ENCODE data around the gene MFSD12. TPM values are rescaled to one million over a fixed set of nuclear protein-coding genes. Genes with fewer than 3 reads are reported as not detected.
A peak's percentile ranks its signal among the peaks of the same experiment; 100 is the strongest.

Gene MFSD12
- polyA plus RNA-seq, 1 donor from 2014 or later, result 38.5 TPM

DNA sequence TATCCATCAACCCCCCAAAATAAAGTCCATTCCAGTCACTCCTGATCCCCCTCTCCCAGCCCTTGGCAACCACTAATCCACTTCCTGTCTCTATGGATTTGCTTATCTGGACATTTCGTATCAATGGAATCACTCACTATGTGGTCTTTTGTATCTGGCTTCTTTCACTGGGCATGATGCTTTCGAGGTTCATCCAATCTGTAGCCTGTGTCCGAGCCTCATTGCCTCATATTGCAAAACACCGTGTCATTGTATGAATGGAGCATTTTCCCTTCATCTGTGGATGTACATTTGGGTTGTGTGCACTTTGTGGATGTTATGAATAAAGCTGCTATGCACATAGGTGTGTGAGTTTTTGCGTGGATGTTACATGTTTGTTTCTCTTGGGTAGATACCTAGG lies 52.7 kb downstream of the MFSD12 start:
- TF ChIP-seq, protein P1, sequence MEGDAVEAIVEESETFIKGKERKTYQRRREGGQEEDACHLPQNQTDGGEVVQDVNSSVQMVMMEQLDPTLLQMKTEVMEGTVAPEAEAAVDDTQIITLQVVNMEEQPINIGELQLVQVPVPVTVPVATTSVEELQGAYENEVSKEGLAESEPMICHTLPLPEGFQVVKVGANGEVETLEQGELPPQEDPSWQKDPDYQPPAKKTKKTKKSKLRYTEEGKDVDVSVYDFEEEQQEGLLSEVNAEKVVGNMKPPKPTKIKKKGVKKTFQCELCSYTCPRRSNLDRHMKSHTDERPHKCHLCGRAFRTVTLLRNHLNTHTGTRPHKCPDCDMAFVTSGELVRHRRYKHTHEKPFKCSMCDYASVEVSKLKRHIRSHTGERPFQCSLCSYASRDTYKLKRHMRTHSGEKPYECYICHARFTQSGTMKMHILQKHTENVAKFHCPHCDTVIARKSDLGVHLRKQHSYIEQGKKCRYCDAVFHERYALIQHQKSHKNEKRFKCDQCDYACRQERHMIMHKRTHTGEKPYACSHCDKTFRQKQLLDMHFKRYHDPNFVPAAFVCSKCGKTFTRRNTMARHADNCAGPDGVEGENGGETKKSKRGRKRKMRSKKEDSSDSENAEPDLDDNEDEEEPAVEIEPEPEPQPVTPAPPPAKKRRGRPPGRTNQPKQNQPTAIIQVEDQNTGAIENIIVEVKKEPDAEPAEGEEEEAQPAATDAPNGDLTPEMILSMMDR (IDR thresholded peaks at IDR 0.05; ENCODE audit: poor library complexity, severe bottlenecking), result no peak
- TF ChIP-seq, protein P2, sequence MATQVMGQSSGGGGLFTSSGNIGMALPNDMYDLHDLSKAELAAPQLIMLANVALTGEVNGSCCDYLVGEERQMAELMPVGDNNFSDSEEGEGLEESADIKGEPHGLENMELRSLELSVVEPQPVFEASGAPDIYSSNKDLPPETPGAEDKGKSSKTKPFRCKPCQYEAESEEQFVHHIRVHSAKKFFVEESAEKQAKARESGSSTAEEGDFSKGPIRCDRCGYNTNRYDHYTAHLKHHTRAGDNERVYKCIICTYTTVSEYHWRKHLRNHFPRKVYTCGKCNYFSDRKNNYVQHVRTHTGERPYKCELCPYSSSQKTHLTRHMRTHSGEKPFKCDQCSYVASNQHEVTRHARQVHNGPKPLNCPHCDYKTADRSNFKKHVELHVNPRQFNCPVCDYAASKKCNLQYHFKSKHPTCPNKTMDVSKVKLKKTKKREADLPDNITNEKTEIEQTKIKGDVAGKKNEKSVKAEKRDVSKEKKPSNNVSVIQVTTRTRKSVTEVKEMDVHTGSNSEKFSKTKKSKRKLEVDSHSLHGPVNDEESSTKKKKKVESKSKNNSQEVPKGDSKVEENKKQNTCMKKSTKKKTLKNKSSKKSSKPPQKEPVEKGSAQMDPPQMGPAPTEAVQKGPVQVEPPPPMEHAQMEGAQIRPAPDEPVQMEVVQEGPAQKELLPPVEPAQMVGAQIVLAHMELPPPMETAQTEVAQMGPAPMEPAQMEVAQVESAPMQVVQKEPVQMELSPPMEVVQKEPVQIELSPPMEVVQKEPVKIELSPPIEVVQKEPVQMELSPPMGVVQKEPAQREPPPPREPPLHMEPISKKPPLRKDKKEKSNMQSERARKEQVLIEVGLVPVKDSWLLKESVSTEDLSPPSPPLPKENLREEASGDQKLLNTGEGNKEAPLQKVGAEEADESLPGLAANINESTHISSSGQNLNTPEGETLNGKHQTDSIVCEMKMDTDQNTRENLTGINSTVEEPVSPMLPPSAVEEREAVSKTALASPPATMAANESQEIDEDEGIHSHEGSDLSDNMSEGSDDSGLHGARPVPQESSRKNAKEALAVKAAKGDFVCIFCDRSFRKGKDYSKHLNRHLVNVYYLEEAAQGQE (IDR thresholded peaks at IDR 0.05; ENCODE audit: borderline replicate concordance), result no peak
- TF ChIP-seq SMC3 (conservative IDR thresholded peaks at IDR 0.05; ENCODE audit: poor library complexity) (no peak), POLR2AphosphoS5 (IDR thresholded peaks at IDR 0.05) (no peak), RAD21 (conservative IDR thresholded peaks at IDR 0.05) (no peak), TAF1 (IDR thresholded peaks at IDR 0.05; ENCODE audit: low read depth) (no peak), EZH2 (IDR thresholded peaks at IDR 0.05; ENCODE audit: borderline replicate concordance, insufficient read depth, low read length, poor library complexity, severe bottlenecking) (no peak), MXI1 (conservative IDR thresholded peaks at IDR 0.05; ENCODE audit: poor library complexity, severe bottlenecking) (no peak), EP300 (conservative IDR thresholded peaks at IDR 0.05; ENCODE audit: poor library complexity, severe bottlenecking) (no peak)
- no peaks in the 10 kb centered on the region for H3F3A ChIP-seq (ENCODE audit: insufficient read depth, low read length, poor library complexity, severe bottlenecking)
- H3K4me2 ChIP-seq (ENCODE audit: low read length), result no peak overlapping the region
- no peak overlapping the region for H2AFZ ChIP-seq (ENCODE audit: low read depth, low read length)
- no peak overlapping the region for H3K9ac ChIP-seq (ENCODE audit: low read length)
- peaks cover 38% of the 10 kb centered on the region for H3K79me2 ChIP-seq (replicated peaks; ENCODE audit: insufficient read depth, low read length)
- no peaks in the 10 kb centered on the region for H4K20me1 ChIP-seq (ENCODE audit: insufficient read depth)
- no peaks in the 10 kb centered on the region for H3K27me3 ChIP-seq (ENCODE audit: insufficient read depth, low read depth, low read length)
- H3K36me3 ChIP-seq (ENCODE audit: insufficient read depth, low read length), result no peaks in the 10 kb centered on the region
- H3K4me3 ChIP-seq (ENCODE audit: low read length), result no peak overlapping the region
- no peaks in the 10 kb centered on the region for H3K9me3 ChIP-seq (ENCODE audit: low read length)
- H3K27ac ChIP-seq (ENCODE audit: low read length), result peak overlapping the region; percentile 95
- no peaks in the 10 kb centered on the region for H3K9me2 ChIP-seq (ENCODE audit: insufficient read depth, low read length)

DNA sequence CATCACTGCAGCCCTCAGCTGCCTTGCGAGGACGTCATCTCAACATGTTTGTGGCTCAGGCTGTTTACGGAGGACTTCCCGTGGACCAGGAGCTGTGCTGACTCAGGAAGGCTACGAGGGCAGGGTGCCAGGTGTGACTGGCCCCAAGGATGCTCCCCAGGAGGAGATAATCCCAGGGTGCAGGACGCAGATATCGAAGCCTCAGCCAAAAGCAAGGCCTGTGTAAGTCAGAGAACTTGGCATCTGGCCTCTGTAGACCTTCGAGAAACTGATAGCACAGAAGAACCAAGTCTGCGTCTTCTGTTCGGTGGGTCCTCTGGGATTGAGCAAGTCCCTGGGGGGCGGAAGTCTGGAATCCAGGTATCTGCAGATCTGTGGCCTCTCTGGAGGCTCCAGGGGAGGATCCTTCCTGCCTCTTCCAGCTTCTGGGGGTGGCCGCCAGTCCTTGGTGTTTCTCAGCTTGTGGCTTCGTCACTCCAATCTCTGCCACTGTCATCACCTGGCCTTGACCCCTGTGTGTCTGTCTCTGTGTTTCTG lies 54.3 kb downstream of the MFSD12 start:
- H3K9me2 ChIP-seq (ENCODE audit: insufficient read depth, low read length), result no peaks in the 10 kb centered on the region
- H3K4me2 ChIP-seq (ENCODE audit: low read length), result no peak overlapping the region
- H2AFZ ChIP-seq (ENCODE audit: low read depth, low read length), result no peak overlapping the region
- no peak overlapping the region for H3K9ac ChIP-seq (ENCODE audit: low read length)
- H4K20me1 ChIP-seq (ENCODE audit: insufficient read depth), result no peaks in the 10 kb centered on the region
- no peaks in the 10 kb centered on the region for H3F3A ChIP-seq (ENCODE audit: insufficient read depth, low read length, poor library complexity, severe bottlenecking)
- peaks cover 31% of the 10 kb centered on the region for H3K79me2 ChIP-seq (replicated peaks; ENCODE audit: insufficient read depth, low read length)
- H3K4me3 ChIP-seq (ENCODE audit: low read length), result no peak overlapping the region
- no peaks in the 10 kb centered on the region for H3K36me3 ChIP-seq (ENCODE audit: insufficient read depth, low read length)
- no peaks in the 10 kb centered on the region for H3K27me3 ChIP-seq (ENCODE audit: insufficient read depth, low read depth, low read length)
- TF ChIP-seq, protein P2 (IDR thresholded peaks at IDR 0.05; ENCODE audit: borderline replicate concordance), result no peak
- TF ChIP-seq RAD21 (conservative IDR thresholded peaks at IDR 0.05), result no peak
- no peak for TF ChIP-seq MXI1 (conservative IDR thresholded peaks at IDR 0.05; ENCODE audit: poor library complexity, severe bottlenecking)
- TF ChIP-seq EZH2 (IDR thresholded peaks at IDR 0.05; ENCODE audit: borderline replicate concordance, insufficient read depth, low read length, poor library complexity, severe bottlenecking), result no peak
- TF ChIP-seq, protein P1 (IDR thresholded peaks at IDR 0.05; ENCODE audit: poor library complexity, severe bottlenecking), result no peak
- TF ChIP-seq POLR2AphosphoS5 (IDR thresholded peaks at IDR 0.05), result no peak
- no peak for TF ChIP-seq EP300 (conservative IDR thresholded peaks at IDR 0.05; ENCODE audit: poor library complexity, severe bottlenecking)
- TF ChIP-seq SMC3 (conservative IDR thresholded peaks at IDR 0.05; ENCODE audit: poor library complexity), result no peak
- TF ChIP-seq TAF1 (IDR thresholded peaks at IDR 0.05; ENCODE audit: low read depth), result no peak
- H3K27ac ChIP-seq (ENCODE audit: low read length), result no peak overlapping the region
- H3K9me3 ChIP-seq (ENCODE audit: low read length), result no peaks in the 10 kb centered on the region
